Erythroblast (primary cell): ENCODE data around the gene SAE1.

Experiments
- GATA1 ChIP-seq: IDR thresholded peaks from 2 replicates; pipeline ENCODE4 v1.6.1; 2011; ENCODE audit warnings: low read depth, mild to moderate bottlenecking, control low read depth, low read length, moderate library complexity
- POLR2A ChIP-seq: IDR thresholded peaks from 2 replicates; pipeline ENCODE4 v1.6.1; 2011; ENCODE audit warnings: mild to moderate bottlenecking, low read length

- TF ChIP-seq POLR2A (no peak), GATA1 (no peak)
Measured at GRCh38 chr19:47106821-47107201, 23.8 kb upstream of the SAE1 start.
